Astrocyte (in vitro differentiated cells and primary cell): ENCODE measurements around the gene HSF2BP. TPM values are rescaled to one million over a fixed set of nuclear protein-coding genes. Genes with fewer than 3 reads are reported as not detected.

Experiments used
- DNase-seq: peaks from one replicate; pipeline ENCODE4 v3.0.0-alpha.2; 2010; ENCODE audit warnings: low read depth
- FAIRE-seq: peaks from 2 replicates; lab custom pipeline; 2011; peaks lifted over from hg19 to GRCh38; lab: Jason Lieb, UNC
- H2AFZ ChIP-seq: 2 replicates; pipeline ENCODE4 v1.6.0; 2012; ENCODE audit warnings: low read depth, low read length, inconsistent platforms
- H3K27ac ChIP-seq: 2 replicates; pipeline ENCODE4 v1.5.1; 2011; ENCODE audit warnings: low read depth, low read length, inconsistent platforms
- H3K27me3 ChIP-seq: 2 replicates; pipeline ENCODE4 v1.6.0; 2011; ENCODE audit warnings: low read length, inconsistent platforms; ENCODE audit not compliant: insufficient read depth
- H3K36me3 ChIP-seq: 2 replicates; pipeline ENCODE4 v1.5.1; 2011; ENCODE audit warnings: low read length, inconsistent platforms; ENCODE audit not compliant: insufficient read depth
- H3K4me1 ChIP-seq: 2 replicates; pipeline ENCODE4 v1.5.1; 2011; ENCODE audit warnings: low read length, inconsistent platforms; ENCODE audit not compliant: insufficient read depth
- H3K4me2 ChIP-seq: 2 replicates; pipeline ENCODE4 v1.6.0; 2012; ENCODE audit warnings: low read length, inconsistent platforms
- H3K4me3 ChIP-seq: 2 replicates; pipeline ENCODE4 v1.5.1; 2011; ENCODE audit warnings: low read depth, mild to moderate bottlenecking, low read length, inconsistent platforms; ENCODE audit not compliant: insufficient read depth
- H3K79me2 ChIP-seq: 2 replicates; pipeline ENCODE4 v1.6.0; 2012; ENCODE audit warnings: mild to moderate bottlenecking, low read length, inconsistent platforms; ENCODE audit not compliant: insufficient read depth
- H3K9ac ChIP-seq: 2 replicates; pipeline ENCODE4 v1.6.0; 2012; ENCODE audit warnings: mild to moderate bottlenecking, low read length, inconsistent platforms
- H3K9me3 ChIP-seq: 2 replicates; pipeline ENCODE4 v1.5.1; 2012; ENCODE audit warnings: low read depth, mild to moderate bottlenecking, low read length, inconsistent platforms; ENCODE audit not compliant: insufficient read depth
- H4K20me1 ChIP-seq: 2 replicates; pipeline ENCODE4 v1.6.0; 2012; ENCODE audit warnings: low read length, inconsistent platforms; ENCODE audit not compliant: insufficient read depth
- H3K27ac Mint-ChIP-seq: one replicate; pipeline ENCODE4 v1.8.0; 2021; ENCODE audit warnings: mild to moderate bottlenecking, mixed read lengths; ENCODE audit not compliant: unreplicated experiment
- H3K27me3 Mint-ChIP-seq: one replicate; pipeline ENCODE4 v1.8.0; 2021; ENCODE audit warnings: low read depth, mixed read lengths; ENCODE audit not compliant: unreplicated experiment
- H3K36me3 Mint-ChIP-seq: one replicate; pipeline ENCODE4 v1.8.0; 2021; ENCODE audit warnings: low read depth, mixed read lengths; ENCODE audit not compliant: unreplicated experiment
- H3K4me1 Mint-ChIP-seq: one replicate; pipeline ENCODE4 v1.8.0; 2021; ENCODE audit warnings: low read depth, mixed read lengths; ENCODE audit not compliant: unreplicated experiment
- H3K4me3 Mint-ChIP-seq: one replicate; pipeline ENCODE4 v1.8.0; 2021; ENCODE audit warnings: mild to moderate bottlenecking, moderate library complexity, mixed read lengths; ENCODE audit not compliant: unreplicated experiment
- H3K9me3 Mint-ChIP-seq: one replicate; pipeline ENCODE4 v1.8.0; 2021; ENCODE audit warnings: mild to moderate bottlenecking, mixed read lengths; ENCODE audit not compliant: unreplicated experiment
- CTCF ChIP-seq: IDR thresholded peaks from 2 replicates; pipeline ENCODE4 v1.5.1; 2011; ENCODE audit warnings: low read depth, mild to moderate bottlenecking, inconsistent platforms, low read length, moderate library complexity; ENCODE audit not compliant: insufficient read depth
- EZH2 ChIP-seq: IDR thresholded peaks from 2 replicates; pipeline ENCODE4 v1.6.1; 2012; ENCODE audit warnings: mild to moderate bottlenecking, low read length, inconsistent platforms; ENCODE audit not compliant: insufficient read depth
- total RNA-seq: library from RNA; stranded (reverse); gene quantifications from 2 replicates; pipeline ENCODE4 v1.2.1, GENCODE V29; 2021

The HSF2BP gene
- total RNA-seq, 1 donor from 2014 or later, result 3.2 TPM

GRCh38 chr21:43603641-43604504 lies 55.4 kb downstream of the HSF2BP start:
- peak overlapping the region; percentile 29 for H3K27ac ChIP-seq
- H4K20me1 ChIP-seq, result no peaks in the 10 kb centered on the region
- no peak for FAIRE-seq
- no peak overlapping the region for H3K4me3 Mint-ChIP-seq
- no peaks in the 10 kb centered on the region for H3K79me2 ChIP-seq
- no peak for TF ChIP-seq EZH2
- no peak for TF ChIP-seq CTCF
- no peak overlapping the region for H3K27ac Mint-ChIP-seq
- H3K27me3 ChIP-seq, result no peaks in the 10 kb centered on the region
- H3K9ac ChIP-seq, result peak overlapping the region; percentile 44
- no peak overlapping the region for H3K4me3 ChIP-seq
- H3K9me3 ChIP-seq, result no peaks in the 10 kb centered on the region
- peaks cover 50% of the 10 kb centered on the region for H3K4me1 Mint-ChIP-seq
- peak; percentile 66 for DNase-seq
- no peak overlapping the region for H3K4me2 ChIP-seq
- no peak overlapping the region for H2AFZ ChIP-seq
- no peaks in the 10 kb centered on the region for H3K36me3 Mint-ChIP-seq
- peaks cover 2% of the 10 kb centered on the region for H3K9me3 Mint-ChIP-seq
- no peaks in the 10 kb centered on the region for H3K27me3 Mint-ChIP-seq
- peaks cover 51% of the 10 kb centered on the region for H3K4me1 ChIP-seq
- H3K36me3 ChIP-seq, result no peaks in the 10 kb centered on the region

GRCh38 chr21:43603233-43603626 lies 56.1 kb downstream of the HSF2BP start:
- Histone ChIP-seq H3K79me2 (no peaks in the 10 kb centered on the region), H4K20me1 (no peaks in the 10 kb centered on the region), H3K9ac (peak overlapping the region; percentile 44), H3K27ac (peak overlapping the region; percentile 29), H3K36me3 (no peaks in the 10 kb centered on the region), H2AFZ (no peak overlapping the region), H3K4me2 (no peak overlapping the region), H3K4me1 (peaks cover 52% of the 10 kb centered on the region), H3K4me3 (no peak overlapping the region), H3K9me3 (no peaks in the 10 kb centered on the region), H3K27me3 (no peaks in the 10 kb centered on the region)
- DNase-seq, result no peak
- peaks cover 2% of the 10 kb centered on the region for H3K9me3 Mint-ChIP-seq
- no peaks in the 10 kb centered on the region for H3K36me3 Mint-ChIP-seq
- H3K4me3 Mint-ChIP-seq, result no peak overlapping the region
- H3K27ac Mint-ChIP-seq, result no peak overlapping the region
- no peak for TF ChIP-seq CTCF
- TF ChIP-seq EZH2, result no peak
- H3K27me3 Mint-ChIP-seq, result no peaks in the 10 kb centered on the region
- FAIRE-seq, result no peak
- peaks cover 51% of the 10 kb centered on the region for H3K4me1 Mint-ChIP-seq
